ENCODE measurements around the gene SARDH.

Gene SARDH

GRCh38 chr9:133737774-133738639 lies at the start of gene SARDH:
SARDH (minus strand) TSS chr9:133738352; CDS start chr9:133734173, 4,179 bp downstream.
- Histone ChIP-seq H3K4me1 (ENCODE audit: insufficient read depth, low read length) (peaks cover 4% of the 10 kb centered on the region), H3K9me3 (ENCODE audit: low read length) (no peaks in the 10 kb centered on the region), H3K36me3 (ENCODE audit: insufficient read depth, low read length) (no peaks in the 10 kb centered on the region), H3K4me3 (ENCODE audit: low read depth in 1 of 2, low read length in 2 of 2) (peak within 1 kb of the TSS; percentile 43 to 58), H3K27me3 (ENCODE audit: control insufficient read depth in 1 of 2, insufficient read depth in 2 of 2, low read length in 2 of 2) (no peaks in the 10 kb centered on the region), H3K27ac (ENCODE audit: low read depth, low read length) (peak within 1 kb of the TSS; percentile 7), H3K9ac (ENCODE audit: low read length) (no peak within 1 kb of the TSS)

- Histone ChIP-seq H3K4me1 (ENCODE audit: insufficient read depth, low read length) (no peaks in the 10 kb centered on the region), H3K4me3 (ENCODE audit: low read depth in 1 of 2, low read length in 2 of 2) (no peak overlapping the region), H3K9ac (ENCODE audit: low read length) (no peak overlapping the region), H3K36me3 (ENCODE audit: insufficient read depth, low read length) (peaks cover 3% of the 10 kb centered on the region), H3K27me3 (ENCODE audit: control insufficient read depth in 1 of 2, insufficient read depth in 2 of 2, low read length in 2 of 2) (no peaks in the 10 kb centered on the region), H3K9me3 (ENCODE audit: low read length) (no peaks in the 10 kb centered on the region), H3K27ac (ENCODE audit: low read depth, low read length) (no peak overlapping the region)
These were observed 49.5 kb upstream of the SARDH start for GRCh38 chr9:133787754-133788025.

GRCh38 chr9:133786907-133787753 lies 49.0 kb upstream of the SARDH start:
- Histone ChIP-seq H3K4me1 (ENCODE audit: insufficient read depth, low read length) (no peaks in the 10 kb centered on the region), H3K27ac (ENCODE audit: low read depth, low read length) (no peak overlapping the region), H3K27me3 (ENCODE audit: control insufficient read depth in 1 of 2, insufficient read depth in 2 of 2, low read length in 2 of 2) (no peaks in the 10 kb centered on the region), H3K9me3 (ENCODE audit: low read length) (no peaks in the 10 kb centered on the region), H3K9ac (ENCODE audit: low read length) (no peak overlapping the region), H3K4me3 (ENCODE audit: low read depth in 1 of 2, low read length in 2 of 2) (no peak overlapping the region), H3K36me3 (ENCODE audit: insufficient read depth, low read length) (peaks cover 3% of the 10 kb centered on the region)

GRCh38 chr9:133786371-133786753 lies 48.2 kb upstream of the SARDH start:
- Histone ChIP-seq H3K4me1 (ENCODE audit: insufficient read depth, low read length) (no peaks in the 10 kb centered on the region), H3K27ac (ENCODE audit: low read depth, low read length) (no peak overlapping the region), H3K9me3 (ENCODE audit: low read length) (no peaks in the 10 kb centered on the region), H3K4me3 (ENCODE audit: low read depth in 1 of 2, low read length in 2 of 2) (no peak overlapping the region), H3K27me3 (ENCODE audit: control insufficient read depth in 1 of 2, insufficient read depth in 2 of 2, low read length in 2 of 2) (no peaks in the 10 kb centered on the region), H3K36me3 (ENCODE audit: insufficient read depth, low read length) (peaks cover 3% of the 10 kb centered on the region), H3K9ac (ENCODE audit: low read length) (no peak overlapping the region)

GRCh38 chr9:133785753-133786370 lies 47.7 kb upstream of the SARDH start:
- no peak overlapping the region for H3K9ac ChIP-seq (ENCODE audit: low read length)
- H3K4me3 ChIP-seq (ENCODE audit: low read depth in 1 of 2, low read length in 2 of 2), result no peak overlapping the region

GRCh38 chr9:133784731-133785561 lies 46.8 kb upstream of the SARDH start:
- Histone ChIP-seq H3K4me3 (ENCODE audit: low read depth in 1 of 2, low read length in 2 of 2) (no peak overlapping the region), H3K27me3 (ENCODE audit: control insufficient read depth in 1 of 2, insufficient read depth in 2 of 2, low read length in 2 of 2) (no peaks in the 10 kb centered on the region), H3K27ac (ENCODE audit: low read depth, low read length) (no peak overlapping the region), H3K9me3 (ENCODE audit: low read length) (no peaks in the 10 kb centered on the region), H3K9ac (ENCODE audit: low read length) (no peak overlapping the region), H3K36me3 (ENCODE audit: insufficient read depth, low read length) (no peaks in the 10 kb centered on the region), H3K4me1 (ENCODE audit: insufficient read depth, low read length) (no peaks in the 10 kb centered on the region)

More at GRCh38 chr9:133785753-133786370, 47.7 kb upstream of the SARDH start:
- H3K36me3 ChIP-seq (ENCODE audit: insufficient read depth, low read length), result peaks cover 1% of the 10 kb centered on the region
- no peak overlapping the region for H3K27ac ChIP-seq (ENCODE audit: low read depth, low read length)
- no peaks in the 10 kb centered on the region for H3K9me3 ChIP-seq (ENCODE audit: low read length)
- H3K27me3 ChIP-seq (ENCODE audit: control insufficient read depth in 1 of 2, insufficient read depth in 2 of 2, low read length in 2 of 2), result no peaks in the 10 kb centered on the region
- no peaks in the 10 kb centered on the region for H3K4me1 ChIP-seq (ENCODE audit: insufficient read depth, low read length)

GRCh38 chr9:133783331-133783731 lies 45.2 kb upstream of the SARDH start:
- Histone ChIP-seq H3K4me3 (ENCODE audit: low read depth in 1 of 2, low read length in 2 of 2) (no peak overlapping the region), H3K27ac (ENCODE audit: low read depth, low read length) (no peak overlapping the region), H3K27me3 (ENCODE audit: control insufficient read depth in 1 of 2, insufficient read depth in 2 of 2, low read length in 2 of 2) (no peaks in the 10 kb centered on the region), H3K9ac (ENCODE audit: low read length) (no peak overlapping the region), H3K36me3 (ENCODE audit: insufficient read depth, low read length) (no peaks in the 10 kb centered on the region), H3K9me3 (ENCODE audit: low read length) (no peaks in the 10 kb centered on the region), H3K4me1 (ENCODE audit: insufficient read depth, low read length) (no peaks in the 10 kb centered on the region)

GRCh38 chr9:133782157-133783130 lies 44.3 kb upstream of the SARDH start:
- Histone ChIP-seq H3K27ac (ENCODE audit: low read depth, low read length) (no peak overlapping the region), H3K4me3 (ENCODE audit: low read depth in 1 of 2, low read length in 2 of 2) (no peak overlapping the region), H3K36me3 (ENCODE audit: insufficient read depth, low read length) (no peaks in the 10 kb centered on the region), H3K27me3 (ENCODE audit: control insufficient read depth in 1 of 2, insufficient read depth in 2 of 2, low read length in 2 of 2) (no peaks in the 10 kb centered on the region), H3K9me3 (ENCODE audit: low read length) (no peaks in the 10 kb centered on the region), H3K4me1 (ENCODE audit: insufficient read depth, low read length) (no peaks in the 10 kb centered on the region), H3K9ac (ENCODE audit: low read length) (no peak overlapping the region)

- Histone ChIP-seq H3K9ac (ENCODE audit: low read length) (no peak overlapping the region), H3K4me3 (ENCODE audit: low read depth in 1 of 2, low read length in 2 of 2) (no peak overlapping the region), H3K27me3 (ENCODE audit: control insufficient read depth in 1 of 2, insufficient read depth in 2 of 2, low read length in 2 of 2) (no peaks in the 10 kb centered on the region), H3K9me3 (ENCODE audit: low read length) (no peaks in the 10 kb centered on the region), H3K4me1 (ENCODE audit: insufficient read depth, low read length) (no peaks in the 10 kb centered on the region), H3K27ac (ENCODE audit: low read depth, low read length) (no peak overlapping the region), H3K36me3 (ENCODE audit: insufficient read depth, low read length) (no peaks in the 10 kb centered on the region)
These were observed 43.6 kb upstream of the SARDH start for GRCh38 chr9:133781828-133782135.
